PC-9 (cell line): ENCODE data around the gene HSF2.

Experiments
- EZH2 ChIP-seq: fragments of 200-600 bp; sonication (generic); IDR thresholded peaks from 2 replicates; pipeline ENCODE4 v1.8.0; 2017; ENCODE audit warnings: antibody characterized with exemption, low read depth
- TF ChIP-seq, protein P1 (sequence below): fragments of 200-600 bp; sonication (generic); conservative IDR thresholded peaks from 2 replicates; pipeline ENCODE4 v1.6.1; 2017; ENCODE audit warnings: mixed run types, antibody characterized with exemption, mild to moderate bottlenecking, moderate library complexity

DNA sequence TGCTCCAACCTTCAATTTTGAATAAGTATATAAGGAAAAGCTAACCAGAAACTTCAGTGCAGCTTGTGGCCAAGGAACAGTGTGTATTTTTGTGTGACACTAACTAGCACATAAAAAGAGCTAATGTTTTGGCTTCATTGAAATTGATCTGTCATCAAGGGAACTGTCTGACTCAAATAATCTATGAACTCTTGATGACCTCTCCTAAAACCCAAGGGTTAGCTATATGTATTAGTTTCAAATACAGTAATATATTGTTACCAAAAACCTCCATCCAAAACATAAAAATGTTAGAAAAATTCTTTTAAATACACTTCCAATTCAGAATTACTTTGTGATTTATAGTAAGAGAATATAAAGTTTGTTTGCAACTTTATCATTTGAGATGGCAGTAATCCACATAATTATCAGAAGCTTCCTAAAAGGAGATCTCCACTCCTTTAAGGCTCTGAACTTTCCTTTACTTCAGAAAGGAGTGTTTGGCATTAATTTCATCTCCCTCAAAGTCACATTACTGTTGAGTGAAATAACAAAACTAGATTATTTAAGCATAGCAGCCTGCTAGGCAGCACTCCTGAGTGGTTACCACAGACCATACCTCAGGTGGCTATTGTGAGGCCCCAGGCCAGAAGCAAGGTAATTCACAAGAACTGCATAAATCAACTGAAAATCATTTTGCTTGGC, 46.3 kb upstream of the HSF2 start:
- TF ChIP-seq, protein P1, sequence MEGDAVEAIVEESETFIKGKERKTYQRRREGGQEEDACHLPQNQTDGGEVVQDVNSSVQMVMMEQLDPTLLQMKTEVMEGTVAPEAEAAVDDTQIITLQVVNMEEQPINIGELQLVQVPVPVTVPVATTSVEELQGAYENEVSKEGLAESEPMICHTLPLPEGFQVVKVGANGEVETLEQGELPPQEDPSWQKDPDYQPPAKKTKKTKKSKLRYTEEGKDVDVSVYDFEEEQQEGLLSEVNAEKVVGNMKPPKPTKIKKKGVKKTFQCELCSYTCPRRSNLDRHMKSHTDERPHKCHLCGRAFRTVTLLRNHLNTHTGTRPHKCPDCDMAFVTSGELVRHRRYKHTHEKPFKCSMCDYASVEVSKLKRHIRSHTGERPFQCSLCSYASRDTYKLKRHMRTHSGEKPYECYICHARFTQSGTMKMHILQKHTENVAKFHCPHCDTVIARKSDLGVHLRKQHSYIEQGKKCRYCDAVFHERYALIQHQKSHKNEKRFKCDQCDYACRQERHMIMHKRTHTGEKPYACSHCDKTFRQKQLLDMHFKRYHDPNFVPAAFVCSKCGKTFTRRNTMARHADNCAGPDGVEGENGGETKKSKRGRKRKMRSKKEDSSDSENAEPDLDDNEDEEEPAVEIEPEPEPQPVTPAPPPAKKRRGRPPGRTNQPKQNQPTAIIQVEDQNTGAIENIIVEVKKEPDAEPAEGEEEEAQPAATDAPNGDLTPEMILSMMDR = no peak
- TF ChIP-seq EZH2 = no peak
